ENCODE results near the gene SLC49A3. TPM values are rescaled to one million over a fixed set of nuclear protein-coding genes. Genes with fewer than 3 reads are reported as not detected.

The SLC49A3 gene
- total and polyA plus RNA-seq, 2 of the 13 experiments (the other 11 are each of a cell fraction or from before 2014, with no cell fraction given), result 0.07 to 0.17 TPM

DNA sequence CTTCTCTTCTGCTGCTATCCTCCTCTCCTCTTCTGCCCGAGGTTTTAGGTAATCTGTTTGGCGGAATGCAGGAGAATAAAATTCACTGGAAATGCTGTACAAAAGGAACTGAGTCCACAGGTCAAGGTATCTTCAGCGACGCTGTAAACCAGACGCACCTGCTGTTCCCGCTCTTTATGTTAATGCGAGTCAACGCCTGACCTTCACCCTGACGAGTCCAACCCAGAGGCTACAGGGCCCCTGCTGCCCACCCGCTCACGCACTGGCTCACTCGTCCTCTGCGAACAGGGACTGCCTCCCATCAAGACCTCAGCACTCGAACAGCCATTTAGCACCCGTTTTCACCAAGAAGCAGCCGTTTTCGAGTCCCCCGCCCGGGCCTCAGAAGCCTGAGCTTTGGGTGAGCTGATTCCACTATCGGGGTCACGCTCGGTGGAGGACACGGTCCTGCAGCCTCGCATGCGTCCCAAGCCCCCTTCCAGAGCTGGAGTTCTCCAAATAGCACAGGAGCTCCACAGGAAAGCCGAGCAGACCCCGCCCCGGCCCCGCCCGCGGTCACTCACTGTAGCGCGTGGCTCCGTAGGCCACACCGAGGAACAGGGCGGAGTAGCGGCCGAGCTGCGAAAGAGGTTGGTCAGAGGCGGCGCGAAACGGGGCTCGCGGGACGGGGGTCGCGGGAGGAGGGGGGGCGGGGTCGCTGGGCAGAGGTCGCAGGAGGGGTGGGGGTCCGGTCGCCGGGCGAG lies 15.4 kb downstream of the SLC49A3 start (continued):
- TF ChIP-seq MAZ (IDR thresholded peaks at IDR 0.05; ENCODE audit: borderline replicate concordance, low read depth, low read length) (no peak), MAZ (CRISPR knock-in tag; IDR thresholded peaks at IDR 0.05; ENCODE audit: low read depth) (no peak), ARID2 (CRISPR knock-in tag; IDR thresholded peaks at IDR 0.05; ENCODE audit: borderline replicate concordance) (no peak), SRSF1 (optimal IDR thresholded peaks at IDR 0.05; ENCODE audit: low read depth, low read length) (no peak), ZEB1 (IDR thresholded peaks at IDR 0.05; ENCODE audit: insufficient replicate concordance, low read depth) (no peak), GZF1 (CRISPR knock-in tag; IDR thresholded peaks at IDR 0.05) (no peak), ZNF850 (CRISPR knock-in tag; conservative IDR thresholded peaks at IDR 0.05) (no peak), RXRB (CRISPR knock-in tag; IDR thresholded peaks at IDR 0.05; ENCODE audit: borderline replicate concordance) (no peak), ZNF780A (CRISPR knock-in tag; IDR thresholded peaks at IDR 0.05) (no peak), FOXJ3 (CRISPR knock-in tag; IDR thresholded peaks at IDR 0.05; ENCODE audit: borderline replicate concordance) (no peak), BORCS8-MEF2B (CRISPR knock-in tag; IDR thresholded peaks at IDR 0.05) (peak; percentile 53; the same call in 1 of the 2 replicates), MBNL3 (CRISPR knock-in tag; conservative IDR thresholded peaks at IDR 0.05) (no peak), TGIF2 (CRISPR knock-in tag; IDR thresholded peaks at IDR 0.05) (no peak), MAFG (CRISPR knock-in tag; IDR thresholded peaks at IDR 0.05) (no peak), ZMYM2 (CRISPR knock-in tag; IDR thresholded peaks at IDR 0.05) (no peak), GATAD1 (CRISPR knock-in tag; IDR thresholded peaks at IDR 0.05) (no peak), CENPX (CRISPR knock-in tag; IDR thresholded peaks at IDR 0.05) (no peak), PCBP2 (optimal IDR thresholded peaks at IDR 0.05; ENCODE audit: low read depth, low read length, poor library complexity, severe bottlenecking) (no peak), ZNF614 (CRISPR knock-in tag; IDR thresholded peaks at IDR 0.05; ENCODE audit: borderline replicate concordance) (no peak), ARNT (IDR thresholded peaks at IDR 0.05) (no peak), ZNF616 (CRISPR knock-in tag; IDR thresholded peaks at IDR 0.05; ENCODE audit: low read depth) (no peak)
- TF ChIP-seq, protein P1, sequence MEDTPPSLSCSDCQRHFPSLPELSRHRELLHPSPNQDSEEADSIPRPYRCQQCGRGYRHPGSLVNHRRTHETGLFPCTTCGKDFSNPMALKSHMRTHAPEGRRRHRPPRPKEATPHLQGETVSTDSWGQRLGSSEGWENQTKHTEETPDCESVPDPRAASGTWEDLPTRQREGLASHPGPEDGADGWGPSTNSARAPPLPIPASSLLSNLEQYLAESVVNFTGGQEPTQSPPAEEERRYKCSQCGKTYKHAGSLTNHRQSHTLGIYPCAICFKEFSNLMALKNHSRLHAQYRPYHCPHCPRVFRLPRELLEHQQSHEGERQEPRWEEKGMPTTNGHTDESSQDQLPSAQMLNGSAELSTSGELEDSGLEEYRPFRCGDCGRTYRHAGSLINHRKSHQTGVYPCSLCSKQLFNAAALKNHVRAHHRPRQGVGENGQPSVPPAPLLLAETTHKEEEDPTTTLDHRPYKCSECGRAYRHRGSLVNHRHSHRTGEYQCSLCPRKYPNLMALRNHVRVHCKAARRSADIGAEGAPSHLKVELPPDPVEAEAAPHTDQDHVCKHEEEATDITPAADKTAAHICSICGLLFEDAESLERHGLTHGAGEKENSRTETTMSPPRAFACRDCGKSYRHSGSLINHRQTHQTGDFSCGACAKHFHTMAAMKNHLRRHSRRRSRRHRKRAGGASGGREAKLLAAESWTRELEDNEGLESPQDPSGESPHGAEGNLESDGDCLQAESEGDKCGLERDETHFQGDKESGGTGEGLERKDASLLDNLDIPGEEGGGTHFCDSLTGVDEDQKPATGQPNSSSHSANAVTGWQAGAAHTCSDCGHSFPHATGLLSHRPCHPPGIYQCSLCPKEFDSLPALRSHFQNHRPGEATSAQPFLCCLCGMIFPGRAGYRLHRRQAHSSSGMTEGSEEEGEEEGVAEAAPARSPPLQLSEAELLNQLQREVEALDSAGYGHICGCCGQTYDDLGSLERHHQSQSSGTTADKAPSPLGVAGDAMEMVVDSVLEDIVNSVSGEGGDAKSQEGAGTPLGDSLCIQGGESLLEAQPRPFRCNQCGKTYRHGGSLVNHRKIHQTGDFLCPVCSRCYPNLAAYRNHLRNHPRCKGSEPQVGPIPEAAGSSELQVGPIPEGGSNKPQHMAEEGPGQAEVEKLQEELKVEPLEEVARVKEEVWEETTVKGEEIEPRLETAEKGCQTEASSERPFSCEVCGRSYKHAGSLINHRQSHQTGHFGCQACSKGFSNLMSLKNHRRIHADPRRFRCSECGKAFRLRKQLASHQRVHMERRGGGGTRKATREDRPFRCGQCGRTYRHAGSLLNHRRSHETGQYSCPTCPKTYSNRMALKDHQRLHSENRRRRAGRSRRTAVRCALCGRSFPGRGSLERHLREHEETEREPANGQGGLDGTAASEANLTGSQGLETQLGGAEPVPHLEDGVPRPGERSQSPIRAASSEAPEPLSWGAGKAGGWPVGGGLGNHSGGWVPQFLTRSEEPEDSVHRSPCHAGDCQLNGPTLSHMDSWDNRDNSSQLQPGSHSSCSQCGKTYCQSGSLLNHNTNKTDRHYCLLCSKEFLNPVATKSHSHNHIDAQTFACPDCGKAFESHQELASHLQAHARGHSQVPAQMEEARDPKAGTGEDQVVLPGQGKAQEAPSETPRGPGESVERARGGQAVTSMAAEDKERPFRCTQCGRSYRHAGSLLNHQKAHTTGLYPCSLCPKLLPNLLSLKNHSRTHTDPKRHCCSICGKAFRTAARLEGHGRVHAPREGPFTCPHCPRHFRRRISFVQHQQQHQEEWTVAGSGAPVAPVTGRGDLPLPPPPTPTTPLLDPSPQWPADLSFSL (CRISPR knock-in tag; IDR thresholded peaks at IDR 0.05), result no peak
- TF ChIP-seq, protein P2, sequence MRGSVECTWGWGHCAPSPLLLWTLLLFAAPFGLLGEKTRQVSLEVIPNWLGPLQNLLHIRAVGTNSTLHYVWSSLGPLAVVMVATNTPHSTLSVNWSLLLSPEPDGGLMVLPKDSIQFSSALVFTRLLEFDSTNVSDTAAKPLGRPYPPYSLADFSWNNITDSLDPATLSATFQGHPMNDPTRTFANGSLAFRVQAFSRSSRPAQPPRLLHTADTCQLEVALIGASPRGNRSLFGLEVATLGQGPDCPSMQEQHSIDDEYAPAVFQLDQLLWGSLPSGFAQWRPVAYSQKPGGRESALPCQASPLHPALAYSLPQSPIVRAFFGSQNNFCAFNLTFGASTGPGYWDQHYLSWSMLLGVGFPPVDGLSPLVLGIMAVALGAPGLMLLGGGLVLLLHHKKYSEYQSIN (CRISPR knock-in tag; IDR thresholded peaks at IDR 0.05; ENCODE audit: borderline replicate concordance), result no peak
